PC-9 (cell line): ENCODE results near the gene FAF1. TPM values are rescaled to one million over a fixed set of nuclear protein-coding genes. Genes with fewer than 3 reads are reported as not detected.

ENCODE experiments used
- BruUV-seq: library from RNA; stranded (reverse); fragments of 400-500 nt; replicated peaks from 2 replicates; lab custom pipeline; 2021; lab: Mats Ljungman, UMichigan
- CTCF ChIA-PET: fragments of 300-600 bp; sonication (Branson Sonifier 250); formaldehyde crosslinking; loops from one replicate; lab custom pipeline; 2022; ENCODE audit warnings: antibody characterized with exemption; lab: Charles Lee
- POLR2A ChIA-PET: fragments of 300-600 bp; sonication (Branson Sonifier 250); formaldehyde crosslinking; loops from one replicate; lab custom pipeline; 2022; ENCODE audit warnings: antibody characterized with exemption; ENCODE audit not compliant: unreplicated experiment; lab: Charles Lee
- DNase-seq, 2 experiments: peaks; one replicate each; pipeline versions ENCODE4 v3.0.0 to v3.0.0-alpha.2; 2015 to 2022; ENCODE audit warnings: mixed read lengths in 1 of 2
- H2AFZ ChIP-seq: fragments of 200-600 bp; sonication (generic); 2 replicates; pipeline ENCODE4 v1.8.1; 2017; ENCODE audit warnings: antibody characterized with exemption
- H3F3A ChIP-seq: fragments of 200-600 bp; sonication (generic); 2 replicates; pipeline ENCODE4 v1.8.1; 2017; ENCODE audit warnings: antibody characterized with exemption, mild to moderate bottlenecking, low read depth; ENCODE audit not compliant: insufficient read depth
- H3K27ac ChIP-seq: fragments of 200-600 bp; sonication (generic); 2 replicates; pipeline ENCODE4 v1.6.1; 2016; ENCODE audit warnings: mixed run types
- H3K27me3 ChIP-seq: fragments of 200-600 bp; sonication (generic); 2 replicates; pipeline ENCODE4 v1.6.1; 2016; ENCODE audit warnings: low read depth, mixed run types; ENCODE audit not compliant: insufficient read depth
- H3K36me3 ChIP-seq: fragments of 200-600 bp; sonication (generic); 2 replicates; pipeline ENCODE4 v1.6.1; 2016; ENCODE audit warnings: low read depth, mixed run types
- H3K4me1 ChIP-seq: fragments of 200-600 bp; sonication (generic); replicated peaks from 2 replicates; pipeline ENCODE4 v1.6.1; 2016; ENCODE audit warnings: mixed run types; ENCODE audit not compliant: insufficient read depth
- H3K4me2 ChIP-seq: fragments of 200-600 bp; sonication (generic); 2 replicates; pipeline ENCODE4 v1.6.1; 2017; ENCODE audit warnings: mixed run types
- H3K4me3 ChIP-seq: fragments of 200-600 bp; sonication (generic); 2 replicates; pipeline ENCODE4 v1.6.1; 2016; ENCODE audit warnings: mixed run types
- H3K79me2 ChIP-seq: fragments of 200-600 bp; sonication (generic); 2 replicates; pipeline ENCODE4 v1.6.1; 2017; ENCODE audit warnings: low read depth, mixed run types
- H3K9me2 ChIP-seq: fragments of 200-600 bp; sonication (generic); 2 replicates; pipeline ENCODE4 v1.8.1; 2017; ENCODE audit warnings: mild to moderate bottlenecking; ENCODE audit not compliant: insufficient read depth
- H3K9me3 ChIP-seq: fragments of 200-600 bp; sonication (generic); 2 replicates; pipeline ENCODE4 v1.8.1; 2016; ENCODE audit warnings: low read depth; ENCODE audit not compliant: insufficient read depth
- H4K20me1 ChIP-seq: fragments of 200-600 bp; sonication (generic); 2 replicates; pipeline ENCODE4 v1.8.1; 2017; ENCODE audit not compliant: insufficient read depth
- EZH2 ChIP-seq: fragments of 200-600 bp; sonication (generic); IDR thresholded peaks from 2 replicates; pipeline ENCODE4 v1.8.0; 2017; ENCODE audit warnings: antibody characterized with exemption, low read depth
- intact Hi-C: fragments of 100-400 bp; cut with micrococcal nuclease; formaldehyde crosslinking; loops from one replicate; pipeline ENCODE4 v1.10.0; 2022; ENCODE audit not compliant: unreplicated experiment
- total RNA-seq: library from RNA; stranded (reverse); gene quantifications from 2 replicates; pipeline ENCODE4 v1.2.3, GENCODE V29; 2021
- TF ChIP-seq, protein P1 (sequence below): fragments of 200-600 bp; sonication (generic); conservative IDR thresholded peaks from 2 replicates; pipeline ENCODE4 v1.6.1; 2017; ENCODE audit warnings: mixed run types, antibody characterized with exemption, mild to moderate bottlenecking, moderate library complexity

FAF1 gene
- total RNA-seq, 1 experiment from 2014 or later, result 105 TPM

DNA sequence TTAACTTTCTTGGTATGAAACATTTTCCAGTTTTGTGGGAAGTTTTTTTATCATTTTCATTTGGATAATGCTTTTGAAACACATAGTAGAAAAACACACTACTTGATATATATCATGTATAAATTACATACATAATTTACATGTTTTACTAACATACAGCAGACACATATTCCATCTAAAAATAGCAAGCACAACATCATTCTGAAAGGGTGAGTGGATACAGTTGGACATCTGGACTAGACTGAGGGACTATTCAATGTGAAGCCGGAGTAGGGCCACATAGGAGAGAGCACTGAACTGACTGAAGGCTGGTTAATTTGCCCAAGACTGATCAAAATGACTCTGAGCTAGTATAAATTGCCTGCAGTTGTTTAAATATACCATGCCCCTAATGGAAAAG, 21.7 kb upstream of the FAF1 start:
- no peak for DNase-seq
- H3F3A ChIP-seq, result no peaks in the 10 kb centered on the region
- peaks cover 10% of the 10 kb centered on the region for H3K4me1 ChIP-seq
- no peaks in the 10 kb centered on the region for H3K9me2 ChIP-seq
- H3K27me3 ChIP-seq, result no peaks in the 10 kb centered on the region
- no peak overlapping the region for H3K4me3 ChIP-seq
- H3K27ac ChIP-seq, result no peak overlapping the region
- H4K20me1 ChIP-seq, result no peaks in the 10 kb centered on the region
- H3K9me3 ChIP-seq, result no peaks in the 10 kb centered on the region
- no peaks in the 10 kb centered on the region for H3K79me2 ChIP-seq
- BruUV-seq, result no TSS peak
- H2AFZ ChIP-seq, result no peak overlapping the region
- POLR2A ChIA-PET, result no interaction called here
- no peaks in the 10 kb centered on the region for H3K36me3 ChIP-seq
- TF ChIP-seq, protein P1, sequence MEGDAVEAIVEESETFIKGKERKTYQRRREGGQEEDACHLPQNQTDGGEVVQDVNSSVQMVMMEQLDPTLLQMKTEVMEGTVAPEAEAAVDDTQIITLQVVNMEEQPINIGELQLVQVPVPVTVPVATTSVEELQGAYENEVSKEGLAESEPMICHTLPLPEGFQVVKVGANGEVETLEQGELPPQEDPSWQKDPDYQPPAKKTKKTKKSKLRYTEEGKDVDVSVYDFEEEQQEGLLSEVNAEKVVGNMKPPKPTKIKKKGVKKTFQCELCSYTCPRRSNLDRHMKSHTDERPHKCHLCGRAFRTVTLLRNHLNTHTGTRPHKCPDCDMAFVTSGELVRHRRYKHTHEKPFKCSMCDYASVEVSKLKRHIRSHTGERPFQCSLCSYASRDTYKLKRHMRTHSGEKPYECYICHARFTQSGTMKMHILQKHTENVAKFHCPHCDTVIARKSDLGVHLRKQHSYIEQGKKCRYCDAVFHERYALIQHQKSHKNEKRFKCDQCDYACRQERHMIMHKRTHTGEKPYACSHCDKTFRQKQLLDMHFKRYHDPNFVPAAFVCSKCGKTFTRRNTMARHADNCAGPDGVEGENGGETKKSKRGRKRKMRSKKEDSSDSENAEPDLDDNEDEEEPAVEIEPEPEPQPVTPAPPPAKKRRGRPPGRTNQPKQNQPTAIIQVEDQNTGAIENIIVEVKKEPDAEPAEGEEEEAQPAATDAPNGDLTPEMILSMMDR, result no peak
- no peak for TF ChIP-seq EZH2
- H3K4me2 ChIP-seq, result no peak overlapping the region
- CTCF ChIA-PET, result no interaction called here
- intact Hi-C loops, result no loop called here

DNA sequence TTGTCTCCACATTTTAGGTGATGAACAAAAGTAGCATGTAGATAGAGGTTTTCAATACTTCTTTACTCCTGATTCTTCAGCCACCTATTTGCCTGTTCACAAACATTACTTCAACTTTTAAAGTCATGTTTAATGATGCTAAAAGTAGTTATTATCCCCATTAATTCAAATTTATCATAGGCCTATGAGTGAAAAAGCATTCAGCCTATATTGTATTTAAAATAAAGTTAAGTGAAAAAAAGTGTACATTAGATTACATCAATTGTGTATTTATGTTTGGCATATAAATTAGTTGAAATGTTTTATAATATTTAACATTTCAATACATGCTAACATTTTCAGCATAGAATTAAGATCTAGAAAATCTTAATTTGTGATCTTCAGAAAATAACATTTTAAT, 20.4 kb upstream of the FAF1 start:
- intact Hi-C loops, result no loop called here

DNA sequence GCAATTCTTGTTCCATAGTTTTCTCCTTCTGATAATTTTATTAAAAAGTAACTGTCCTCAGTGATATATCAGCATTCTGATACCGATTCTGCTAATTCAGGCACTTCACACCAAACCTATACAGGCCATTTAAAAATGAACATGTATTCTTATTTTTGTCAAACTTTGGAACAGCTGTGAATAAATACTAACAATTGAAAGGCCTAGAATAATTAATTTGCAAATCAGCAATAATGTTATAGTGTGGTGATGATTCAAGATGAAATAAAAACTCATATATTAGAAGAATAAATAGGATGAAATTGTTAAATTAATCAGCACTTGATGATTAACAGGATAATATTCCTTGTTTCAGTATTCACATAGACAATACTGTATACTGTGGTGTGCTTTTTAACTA, 19.9 kb upstream of the FAF1 start:
- TF ChIP-seq EZH2, result no peak
- TF ChIP-seq, protein P1, result no peak
- intact Hi-C loops, result no loop called here
- H3K79me2 ChIP-seq, result no peaks in the 10 kb centered on the region

More for the DNA sequence above, 20.4 kb upstream of the FAF1 start:
- Histone ChIP-seq H3K4me2 (no peak overlapping the region), H3K36me3 (no peaks in the 10 kb centered on the region), H2AFZ (no peak overlapping the region), H3K9me3 (no peaks in the 10 kb centered on the region), H3K4me3 (no peak overlapping the region), H3K27me3 (no peaks in the 10 kb centered on the region), H3K79me2 (no peaks in the 10 kb centered on the region), H3K27ac (no peak overlapping the region), H3F3A (no peaks in the 10 kb centered on the region), H3K9me2 (no peaks in the 10 kb centered on the region), H4K20me1 (no peaks in the 10 kb centered on the region), H3K4me1 (peaks cover 10% of the 10 kb centered on the region)
- POLR2A ChIA-PET, result no interaction called here
- DNase-seq, result no peak
- no TSS peak for BruUV-seq
- CTCF ChIA-PET, result no interaction called here
- TF ChIP-seq, protein P1, result no peak
- no peak for TF ChIP-seq EZH2

More for the DNA sequence above, 19.9 kb upstream of the FAF1 start:
- H3K27me3 ChIP-seq, result no peaks in the 10 kb centered on the region
- POLR2A ChIA-PET, result no interaction called here
- no peak overlapping the region for H3K4me3 ChIP-seq
- H2AFZ ChIP-seq, result no peak overlapping the region
- BruUV-seq, result no TSS peak
- CTCF ChIA-PET, result interaction anchor here (0.6 kb wide), 1 partner anchor 282 kb away, joined by 6 read pairs; no protein-coding TSS in a partner anchor
- H3K36me3 ChIP-seq, result no peaks in the 10 kb centered on the region
- peaks cover 10% of the 10 kb centered on the region for H3K4me1 ChIP-seq
- no peaks in the 10 kb centered on the region for H4K20me1 ChIP-seq
- H3K27ac ChIP-seq, result no peak overlapping the region
- no peak overlapping the region for H3K4me2 ChIP-seq
- no peaks in the 10 kb centered on the region; the same call in 1 of the 2 replicates for H3F3A ChIP-seq
- no peaks in the 10 kb centered on the region for H3K9me3 ChIP-seq
- DNase-seq, result no peak
- no peaks in the 10 kb centered on the region for H3K9me2 ChIP-seq
